GM12864 (cell line): ENCODE results near the gene DHRSX.
"Not testable (repeated sequence)": the region's sequence is repeated elsewhere in the genome, so short reads cannot be mapped to it uniquely, and the experiment has no call there.

Source experiments
- DNase-seq: peaks from one replicate; pipeline ENCODE4 v3.0.0-alpha.2; 2011; ENCODE audit warnings: low read depth
- H3K4me3 ChIP-seq: 2 replicates; pipeline ENCODE4 v1.5.1; 2011; ENCODE audit warnings: mild to moderate bottlenecking, low read depth, low read length, control low read depth
- TF ChIP-seq, protein P1 (sequence below): IDR thresholded peaks from 2 replicates; pipeline ENCODE4 v1.5.1; 2011; ENCODE audit warnings: low read depth, mild to moderate bottlenecking, moderate library complexity, low read length, control low read depth, inconsistent platforms; ENCODE audit errors: missing control alignments

DHRSX gene

GRCh38 chrX:2471641-2472040, 29.1 kb downstream of the DHRSX start:
- DNase-seq: no peak
- TF ChIP-seq, protein P1, sequence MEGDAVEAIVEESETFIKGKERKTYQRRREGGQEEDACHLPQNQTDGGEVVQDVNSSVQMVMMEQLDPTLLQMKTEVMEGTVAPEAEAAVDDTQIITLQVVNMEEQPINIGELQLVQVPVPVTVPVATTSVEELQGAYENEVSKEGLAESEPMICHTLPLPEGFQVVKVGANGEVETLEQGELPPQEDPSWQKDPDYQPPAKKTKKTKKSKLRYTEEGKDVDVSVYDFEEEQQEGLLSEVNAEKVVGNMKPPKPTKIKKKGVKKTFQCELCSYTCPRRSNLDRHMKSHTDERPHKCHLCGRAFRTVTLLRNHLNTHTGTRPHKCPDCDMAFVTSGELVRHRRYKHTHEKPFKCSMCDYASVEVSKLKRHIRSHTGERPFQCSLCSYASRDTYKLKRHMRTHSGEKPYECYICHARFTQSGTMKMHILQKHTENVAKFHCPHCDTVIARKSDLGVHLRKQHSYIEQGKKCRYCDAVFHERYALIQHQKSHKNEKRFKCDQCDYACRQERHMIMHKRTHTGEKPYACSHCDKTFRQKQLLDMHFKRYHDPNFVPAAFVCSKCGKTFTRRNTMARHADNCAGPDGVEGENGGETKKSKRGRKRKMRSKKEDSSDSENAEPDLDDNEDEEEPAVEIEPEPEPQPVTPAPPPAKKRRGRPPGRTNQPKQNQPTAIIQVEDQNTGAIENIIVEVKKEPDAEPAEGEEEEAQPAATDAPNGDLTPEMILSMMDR: no peak
- H3K4me3 ChIP-seq: no peak overlapping the region

- DNase-seq, H3K4me3 ChIP-seq: not testable (repeated sequence)
Measured at GRCh38 chrX:2471126-2471525, 29.6 kb downstream of the DHRSX start.

DNA sequence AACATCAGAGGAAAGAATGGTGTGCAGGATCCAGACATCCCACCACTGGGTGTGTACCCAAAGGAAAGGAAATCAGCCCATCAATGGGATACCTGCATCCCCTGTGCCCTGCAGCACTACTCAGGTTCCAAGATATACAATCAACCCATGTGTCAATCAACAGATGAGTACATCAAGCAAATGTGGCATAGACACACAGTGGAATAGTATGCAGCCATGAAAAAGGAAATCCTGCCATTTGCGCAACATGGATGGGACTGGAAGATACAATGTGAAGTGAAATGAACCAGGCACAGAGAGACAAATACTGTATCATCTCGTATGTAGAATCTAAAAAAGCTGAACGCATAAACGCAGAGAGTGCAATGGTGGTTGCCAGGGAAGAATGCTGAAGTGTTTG, 30.9 kb downstream of the DHRSX start:
- DNase-seq, H3K4me3 ChIP-seq: not testable (repeated sequence)

DNA sequence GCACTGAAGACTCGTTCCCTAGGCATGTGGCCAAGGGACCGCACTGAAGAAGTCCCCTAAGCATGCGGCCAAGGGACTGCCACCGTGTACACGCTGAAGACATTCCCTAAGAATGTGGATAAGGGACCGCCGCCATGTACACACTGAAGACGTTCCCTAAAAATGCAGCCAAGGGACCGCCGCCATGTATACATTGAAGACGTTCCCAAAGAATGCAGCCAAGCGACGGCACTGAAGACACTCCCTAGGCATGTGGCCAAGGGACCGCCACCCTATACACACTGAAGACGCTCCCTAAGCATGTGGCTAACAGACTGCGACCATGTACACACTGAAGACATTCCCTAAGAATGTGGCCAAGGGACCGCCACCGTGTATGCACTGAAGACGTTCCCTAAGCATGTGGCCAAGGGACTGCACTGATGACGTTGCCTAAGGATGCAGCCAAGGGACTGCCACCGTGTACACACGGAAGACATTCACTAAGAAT, 31.5 kb downstream of the DHRSX start:
- H3K4me3 ChIP-seq: no peak overlapping the region
- TF ChIP-seq, protein P1: no peak
- no peak for DNase-seq

GRCh38 chrX:2468261-2469195, 32.2 kb downstream of the DHRSX start:
- TF ChIP-seq, protein P1: no peak
- H3K4me3 ChIP-seq: no peak overlapping the region
- DNase-seq: no peak

GRCh38 chrX:2466876-2467656, 33.7 kb downstream of the DHRSX start:
- TF ChIP-seq, protein P1: no peak
- DNase-seq: no peak

DNA sequence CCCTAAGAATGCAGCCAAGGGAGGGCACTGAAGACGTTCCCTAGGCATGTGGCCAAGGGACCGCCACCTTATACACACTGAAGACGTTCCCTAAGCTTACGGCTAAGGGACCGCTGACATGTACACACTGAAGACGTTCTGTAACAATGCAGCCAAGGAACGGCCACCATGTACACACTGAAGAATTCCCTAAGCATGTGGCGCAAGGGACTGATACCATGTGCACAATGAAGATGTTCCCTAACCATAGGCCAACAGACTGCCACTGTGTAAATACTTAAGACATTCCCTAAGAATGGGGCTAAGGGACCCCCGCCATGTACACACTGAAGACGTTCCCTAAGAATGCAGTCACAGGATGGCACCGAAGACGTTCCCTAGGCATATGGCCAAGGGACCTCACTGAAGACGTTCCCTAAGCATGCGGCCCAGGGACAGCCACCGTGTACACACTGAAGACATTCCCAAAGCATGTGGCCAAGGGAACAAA, 36.1 kb downstream of the DHRSX start:
- no peak overlapping the region for H3K4me3 ChIP-seq

More at GRCh38 chrX:2466876-2467656, 33.7 kb downstream of the DHRSX start:
- H3K4me3 ChIP-seq: no peak overlapping the region

More for the DNA sequence above, 36.1 kb downstream of the DHRSX start:
- TF ChIP-seq, protein P1: no peak
- DNase-seq: no peak
